SU-DHL-6 (cell line): ENCODE measurements around the gene LRRC37A3.
"Not testable (repeated sequence)": the region's sequence is repeated elsewhere in the genome, so short reads cannot be mapped to it uniquely, and the experiment has no call there.

ENCODE experiments used
- H2AFZ ChIP-seq: fragments of 200-600 bp; sonication (generic); 2 replicates; pipeline ENCODE4 v1.6.1; 2014; ENCODE audit warnings: low read depth, mild to moderate bottlenecking, moderate library complexity, mixed read lengths, antibody characterized with exemption, low read length; ENCODE audit not compliant: severe bottlenecking
- H3F3A ChIP-seq: fragments of 200-600 bp; shearing (Covaris generic); 2 replicates; pipeline ENCODE4 v1.6.0; 2016; ENCODE audit warnings: antibody characterized with exemption, mild to moderate bottlenecking; ENCODE audit not compliant: insufficient read depth
- H3K27ac ChIP-seq: fragments of 200-600 bp; sonication (generic); 2 replicates; pipeline ENCODE4 v1.5.1; 2016; ENCODE audit warnings: low read depth, mild to moderate bottlenecking, low read length, moderate library complexity, mixed read lengths
- H3K27me3 ChIP-seq: fragments of 200-600 bp; sonication (generic), shearing (Covaris generic); 2 replicates; pipeline ENCODE4 v1.6.0; 2014; ENCODE audit warnings: mild to moderate bottlenecking, low read length
- H3K36me3 ChIP-seq: fragments of 200-600 bp; sonication (generic); 2 replicates; pipeline ENCODE4 v1.6.1; 2014; ENCODE audit warnings: mild to moderate bottlenecking, low read length, mixed read lengths
- H3K4me2 ChIP-seq: fragments of 300-600, 200-600 bp; shearing (Covaris generic), sonication (generic); 2 replicates; pipeline ENCODE4 v1.6.0; 2014; ENCODE audit warnings: low read length, low read depth, mild to moderate bottlenecking; ENCODE audit not compliant: poor library complexity, severe bottlenecking
- H3K4me3 ChIP-seq: fragments of 200-600 bp; sonication (generic); 2 replicates; pipeline ENCODE4 v1.5.1; 2014; ENCODE audit warnings: antibody characterized with exemption, low read length, mild to moderate bottlenecking, mixed read lengths; ENCODE audit not compliant: insufficient read depth, poor library complexity, severe bottlenecking
- H3K79me2 ChIP-seq: fragments of 200-600 bp; sonication (generic); 2 replicates; pipeline ENCODE4 v1.6.1; 2014; ENCODE audit warnings: mild to moderate bottlenecking, low read length, moderate library complexity; ENCODE audit not compliant: insufficient read depth
- H3K9ac ChIP-seq: fragments of 200-600 bp; sonication (generic); 2 replicates; pipeline ENCODE4 v1.7.0; 2014; ENCODE audit warnings: mild to moderate bottlenecking, low read length
- H3K9me2 ChIP-seq: fragments of 200-600 bp; sonication (generic); replicated peaks from 2 replicates; pipeline ENCODE4 v1.6.1; 2014; ENCODE audit warnings: low read length; ENCODE audit not compliant: insufficient read depth
- H3K9me3 ChIP-seq: fragments of 200-600 bp; sonication (generic); 2 replicates; pipeline ENCODE4 v1.6.1; 2014; ENCODE audit warnings: low read length, mixed read lengths; ENCODE audit not compliant: insufficient read depth
- H4K20me1 ChIP-seq: fragments of 200-600 bp; sonication (generic); 2 replicates; pipeline ENCODE4 v1.6.1; 2014; ENCODE audit warnings: low read depth, mild to moderate bottlenecking, antibody characterized with exemption, low read length, moderate library complexity, mixed read lengths
- EZH2phosphoT487 ChIP-seq: fragments of 200-600 bp; sonication (generic), shearing (Covaris generic); conservative IDR thresholded peaks from 2 replicates; pipeline ENCODE4 v1.6.1; 2018; ENCODE audit warnings: mild to moderate bottlenecking, antibody characterized with exemption, low read length, moderate library complexity, mixed read lengths
- TF ChIP-seq, protein P1 (sequence below): fragments of 200-600 bp; sonication (generic); IDR thresholded peaks from one replicate; pipeline ENCODE4 v1.5.1; 2017; ENCODE audit warnings: antibody characterized with exemption, mild to moderate bottlenecking, low read length, moderate library complexity; ENCODE audit not compliant: insufficient read depth, poor library complexity, severe bottlenecking

LRRC37A3 gene

GRCh38 chr17:64919289-64920025 lies at the start of gene LRRC37A3:
TSS of gene LRRC37A3 (minus strand) at chr17:64919478. CDS start at chr17:64897257, 22,221 bp downstream.
- not testable (repeated sequence) for H3K9me2 ChIP-seq, H4K20me1 ChIP-seq, H3K9me3 ChIP-seq, H3K79me2 ChIP-seq, H3K36me3 ChIP-seq, H3K27me3 ChIP-seq
- H3K27ac ChIP-seq, result peak within 1 kb of the TSS; percentile 87
- peak within 1 kb of the TSS; percentile 70 for H3K9ac ChIP-seq
- peak within 1 kb of the TSS; percentile 75 for H2AFZ ChIP-seq
- H3F3A ChIP-seq, result peaks cover 18% of the 10 kb centered on the region
- H3K4me3 ChIP-seq, result peak within 1 kb of the TSS; percentile 68
- TF ChIP-seq, protein P1, sequence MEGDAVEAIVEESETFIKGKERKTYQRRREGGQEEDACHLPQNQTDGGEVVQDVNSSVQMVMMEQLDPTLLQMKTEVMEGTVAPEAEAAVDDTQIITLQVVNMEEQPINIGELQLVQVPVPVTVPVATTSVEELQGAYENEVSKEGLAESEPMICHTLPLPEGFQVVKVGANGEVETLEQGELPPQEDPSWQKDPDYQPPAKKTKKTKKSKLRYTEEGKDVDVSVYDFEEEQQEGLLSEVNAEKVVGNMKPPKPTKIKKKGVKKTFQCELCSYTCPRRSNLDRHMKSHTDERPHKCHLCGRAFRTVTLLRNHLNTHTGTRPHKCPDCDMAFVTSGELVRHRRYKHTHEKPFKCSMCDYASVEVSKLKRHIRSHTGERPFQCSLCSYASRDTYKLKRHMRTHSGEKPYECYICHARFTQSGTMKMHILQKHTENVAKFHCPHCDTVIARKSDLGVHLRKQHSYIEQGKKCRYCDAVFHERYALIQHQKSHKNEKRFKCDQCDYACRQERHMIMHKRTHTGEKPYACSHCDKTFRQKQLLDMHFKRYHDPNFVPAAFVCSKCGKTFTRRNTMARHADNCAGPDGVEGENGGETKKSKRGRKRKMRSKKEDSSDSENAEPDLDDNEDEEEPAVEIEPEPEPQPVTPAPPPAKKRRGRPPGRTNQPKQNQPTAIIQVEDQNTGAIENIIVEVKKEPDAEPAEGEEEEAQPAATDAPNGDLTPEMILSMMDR, result peak; percentile 89
- peak within 1 kb of the TSS; percentile 64 for H3K4me2 ChIP-seq

- H4K20me1 ChIP-seq, H3K79me2 ChIP-seq, H3K9me2 ChIP-seq, H3K27me3 ChIP-seq, H2AFZ ChIP-seq, H3K9me3 ChIP-seq, H3K36me3 ChIP-seq: not testable (repeated sequence)
- H3K27ac ChIP-seq, result peak overlapping the region; percentile 99
- H3K4me3 ChIP-seq, result peak overlapping the region; percentile 8
- H3K4me2 ChIP-seq, result peak overlapping the region; percentile 89
- H3F3A ChIP-seq, result peaks cover 86% of the 10 kb centered on the region
- peak overlapping the region; percentile 67 for H3K9ac ChIP-seq
These were observed 46.6 kb upstream of the LRRC37A3 start for GRCh38 chr17:64965873-64966287.

DNA sequence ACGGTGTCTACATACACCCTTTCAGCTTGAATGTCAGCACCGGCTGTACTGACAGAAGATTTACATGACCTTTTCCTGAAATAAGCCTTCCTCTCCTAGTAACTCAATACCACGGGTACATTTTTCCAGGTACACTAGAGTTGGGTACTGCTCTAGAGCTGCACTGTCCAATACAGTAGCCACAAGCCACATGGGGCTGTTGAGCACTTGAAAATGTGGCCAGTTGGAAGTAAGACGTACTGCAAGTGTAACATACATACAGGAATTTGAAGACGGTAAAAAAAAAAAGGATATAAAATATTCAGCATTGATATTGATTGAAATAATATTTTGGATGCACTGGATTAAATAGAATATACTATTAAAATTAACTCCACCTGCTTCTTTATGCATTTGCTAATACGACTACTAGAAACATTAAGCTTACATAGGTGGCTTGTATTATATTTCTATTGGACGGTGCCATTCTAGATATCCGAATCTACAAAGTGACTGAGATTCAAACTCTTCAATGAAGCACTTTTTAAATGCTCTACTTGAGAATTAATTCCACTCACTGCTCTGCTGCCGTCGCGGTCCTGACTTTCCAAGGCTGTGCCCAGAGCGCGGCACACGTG lies 46.1 kb upstream of the LRRC37A3 start:
- not testable (repeated sequence) for H3K9me3 ChIP-seq, H3K9me2 ChIP-seq, H3K36me3 ChIP-seq, H3K27me3 ChIP-seq, H2AFZ ChIP-seq, H3K79me2 ChIP-seq, H4K20me1 ChIP-seq
- Histone ChIP-seq H3K4me3 (peak overlapping the region; percentile 50), H3K9ac (peak overlapping the region; percentile 55), H3F3A (peaks cover 81% of the 10 kb centered on the region), H3K27ac (peak overlapping the region; percentile 96), H3K4me2 (peak overlapping the region; percentile 60)

- H4K20me1 ChIP-seq, result no peaks in the 10 kb centered on the region
- peak overlapping the region; percentile 55 for H3K9ac ChIP-seq
- peak overlapping the region; percentile 30 for H3K4me3 ChIP-seq
- H2AFZ ChIP-seq, result no peak overlapping the region
- H3K9me3 ChIP-seq, result no peaks in the 10 kb centered on the region
- peak overlapping the region; percentile 60 for H3K4me2 ChIP-seq
- no peaks in the 10 kb centered on the region; the same call in 1 of the 2 replicates for H3K79me2 ChIP-seq
- H3K27ac ChIP-seq, result peak overlapping the region; percentile 96
- H3K36me3 ChIP-seq, result no peaks in the 10 kb centered on the region
- TF ChIP-seq, protein P1, result no peak
- TF ChIP-seq EZH2phosphoT487, result no peak
- no peaks in the 10 kb centered on the region for H3K9me2 ChIP-seq
- no peaks in the 10 kb centered on the region for H3K27me3 ChIP-seq
- peaks cover 76% of the 10 kb centered on the region for H3F3A ChIP-seq
These were observed 45.5 kb upstream of the LRRC37A3 start for GRCh38 chr17:64964796-64965195.

GRCh38 chr17:64963814-64964213 lies 44.5 kb upstream of the LRRC37A3 start:
- not testable (repeated sequence) for H3K9me2 ChIP-seq, H3K9me3 ChIP-seq, H4K20me1 ChIP-seq, H3K36me3 ChIP-seq, H3K4me3 ChIP-seq, H3K27me3 ChIP-seq, H2AFZ ChIP-seq, H3K79me2 ChIP-seq
- Histone ChIP-seq H3F3A (peaks cover 66% of the 10 kb centered on the region), H3K9ac (peak overlapping the region; percentile 55), H3K4me2 (peak overlapping the region; percentile 60), H3K27ac (peak overlapping the region; percentile 96)
